GM23248 (cell line): ENCODE results near the gene KDM6B. TPM values are rescaled to one million over a fixed set of nuclear protein-coding genes. Genes with fewer than 3 reads are reported as not detected.

Source experiments
- DNase-seq: peaks from one replicate; pipeline ENCODE4 v3.0.0-alpha.2; 2015
- H2AFZ ChIP-seq: fragments of 200-600 bp; sonication (generic); 2 replicates; pipeline ENCODE4 v1.6.1; 2016; ENCODE audit warnings: antibody characterized with exemption
- H3F3A ChIP-seq: fragments of 200-600 bp; sonication (generic); 2 replicates; pipeline ENCODE4 v1.6.1; 2016; ENCODE audit warnings: mild to moderate bottlenecking, antibody characterized with exemption, mixed run types; ENCODE audit not compliant: insufficient read depth
- H3K27ac ChIP-seq: fragments of 200-600 bp; sonication (generic); 2 replicates; pipeline ENCODE4 v1.5.1; 2016; ENCODE audit warnings: mild to moderate bottlenecking
- H3K27me3 ChIP-seq: fragments of 200-600 bp; sonication (generic); replicated peaks from 2 replicates; pipeline ENCODE4 v1.6.1; 2016; ENCODE audit warnings: mild to moderate bottlenecking; ENCODE audit not compliant: insufficient read depth
- H3K36me3 ChIP-seq: fragments of 200-600 bp; sonication (generic); 2 replicates; pipeline ENCODE4 v1.6.1; 2016; ENCODE audit warnings: low read depth, mild to moderate bottlenecking
- H3K4me1 ChIP-seq: fragments of 200-600 bp; sonication (generic); 2 replicates; pipeline ENCODE4 v1.6.1; 2016; ENCODE audit warnings: mild to moderate bottlenecking; ENCODE audit not compliant: insufficient read depth
- H3K4me2 ChIP-seq: fragments of 200-600 bp; sonication (generic); one replicate; pipeline ENCODE4 v1.6.1; 2016; ENCODE audit warnings: mild to moderate bottlenecking; ENCODE audit not compliant: unreplicated experiment
- H3K4me3 ChIP-seq: fragments of 200-600 bp; sonication (generic); 2 replicates; pipeline ENCODE4 v1.5.1; 2016; ENCODE audit warnings: mild to moderate bottlenecking
- H3K79me2 ChIP-seq: fragments of 200-600 bp; sonication (generic); 2 replicates; pipeline ENCODE4 v1.6.1; 2016; ENCODE audit warnings: mild to moderate bottlenecking; ENCODE audit not compliant: insufficient read depth
- H3K9ac ChIP-seq: fragments of 200-600 bp; sonication (generic); 2 replicates; pipeline ENCODE4 v1.6.1; 2016; ENCODE audit warnings: mild to moderate bottlenecking
- H3K9me2 ChIP-seq: fragments of 200-600 bp; sonication (generic); 2 replicates; pipeline ENCODE4 v1.6.1; 2016; ENCODE audit warnings: mixed run types, mild to moderate bottlenecking, moderate library complexity; ENCODE audit not compliant: insufficient read depth
- H3K9me3 ChIP-seq: fragments of 200-600 bp; sonication (generic); one replicate; pipeline ENCODE4 v1.6.1; 2017; ENCODE audit warnings: low read depth
- H4K20me1 ChIP-seq: fragments of 200-600 bp; sonication (generic); 2 replicates; pipeline ENCODE4 v1.6.0; 2016; ENCODE audit not compliant: insufficient read depth
- EZH2 ChIP-seq: fragments of 200-600 bp; sonication (generic); IDR thresholded peaks from 2 replicates; pipeline ENCODE4 v1.6.1; 2018; ENCODE audit warnings: antibody characterized with exemption, mild to moderate bottlenecking; ENCODE audit not compliant: insufficient read depth, poor library complexity, severe bottlenecking
- EZH2phosphoT487 ChIP-seq: fragments of 200-600 bp; sonication (generic); IDR thresholded peaks from 2 replicates; pipeline ENCODE4 v1.6.1; 2018; ENCODE audit warnings: antibody characterized with exemption, moderate library complexity, mild to moderate bottlenecking, low read depth; ENCODE audit not compliant: insufficient read depth
- WGBS, 2 experiments: methylation state at CpG; one replicate each; pipeline ENCODE4 v1.1.6; 2015 to 2017; ENCODE audit warnings: low lambda C conversion rate in 2 of 2, low coverage in 1 of 2; ENCODE audit errors: missing lambda C conversion rate in 2 of 2; 5-methylcytosine and 5-hydroxymethylcytosine counted together
- in situ Hi-C: fragments of 300-500 bp; cut with MboI; formaldehyde crosslinking; loops from 2 replicates; pipeline ENCODE4 v1.15.0; 2020
- polyA plus RNA-seq: library from polyadenylated mRNA; unstranded; fragments of >200 nt; fragmentation: Nextera tagmentation; extraction: Ambion mirVana; gene quantifications from 2 replicates; pipeline ENCODE4 v1.2.1, GENCODE V29; 2016
- total RNA-seq: library from RNA; depleted of rRNA; stranded (reverse); fragments of >200 nt; shearing (Covaris generic); gene quantifications from 2 replicates; pipeline ENCODE4 v1.2.3, GENCODE V29; 2014

Gene KDM6B
- total and polyA plus RNA-seq, 2 experiments from 2014 or later: 1.3 to 2.3 TPM

DNA sequence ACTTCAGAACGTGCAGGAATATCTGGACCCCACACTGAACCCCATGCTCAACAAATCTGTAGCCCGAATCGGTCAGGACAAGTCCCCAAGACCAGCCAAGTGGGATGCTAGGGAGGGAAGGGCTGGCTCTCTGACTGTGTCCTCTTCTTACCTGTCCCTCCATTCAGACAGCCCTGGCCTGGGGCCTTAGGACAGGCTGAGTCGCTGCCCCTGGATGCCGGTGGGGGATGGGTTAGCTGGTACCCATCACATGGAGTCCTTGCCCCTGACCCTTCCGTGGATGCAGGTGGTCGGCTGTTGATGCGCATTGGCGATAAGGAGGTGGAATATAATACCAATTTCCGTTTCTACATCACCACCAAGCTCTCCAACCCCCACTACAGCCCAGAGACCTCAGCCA, 16.0 kb upstream of the KDM6B start:
- no peak for DNase-seq
- Histone ChIP-seq H4K20me1 (no peaks in the 10 kb centered on the region), H3K9me3 (no peaks in the 10 kb centered on the region), H3K4me1 (no peaks in the 10 kb centered on the region), H3K36me3 (no peaks in the 10 kb centered on the region), H3K4me2 (no peak overlapping the region), H3K27me3 (peaks cover 4% of the 10 kb centered on the region), H3K27ac (no peak overlapping the region), H3F3A (no peaks in the 10 kb centered on the region), H3K4me3 (no peak overlapping the region), H2AFZ (no peak overlapping the region), H3K79me2 (no peaks in the 10 kb centered on the region), H3K9me2 (no peaks in the 10 kb centered on the region), H3K9ac (no peak overlapping the region)
- in situ Hi-C loops: no loop called here
- TF ChIP-seq EZH2phosphoT487 (no peak), EZH2 (no peak)
- WGBS, 2 experiments: 65 to 69% methylated on average over 10 of the region's 10 CpGs

DNA sequence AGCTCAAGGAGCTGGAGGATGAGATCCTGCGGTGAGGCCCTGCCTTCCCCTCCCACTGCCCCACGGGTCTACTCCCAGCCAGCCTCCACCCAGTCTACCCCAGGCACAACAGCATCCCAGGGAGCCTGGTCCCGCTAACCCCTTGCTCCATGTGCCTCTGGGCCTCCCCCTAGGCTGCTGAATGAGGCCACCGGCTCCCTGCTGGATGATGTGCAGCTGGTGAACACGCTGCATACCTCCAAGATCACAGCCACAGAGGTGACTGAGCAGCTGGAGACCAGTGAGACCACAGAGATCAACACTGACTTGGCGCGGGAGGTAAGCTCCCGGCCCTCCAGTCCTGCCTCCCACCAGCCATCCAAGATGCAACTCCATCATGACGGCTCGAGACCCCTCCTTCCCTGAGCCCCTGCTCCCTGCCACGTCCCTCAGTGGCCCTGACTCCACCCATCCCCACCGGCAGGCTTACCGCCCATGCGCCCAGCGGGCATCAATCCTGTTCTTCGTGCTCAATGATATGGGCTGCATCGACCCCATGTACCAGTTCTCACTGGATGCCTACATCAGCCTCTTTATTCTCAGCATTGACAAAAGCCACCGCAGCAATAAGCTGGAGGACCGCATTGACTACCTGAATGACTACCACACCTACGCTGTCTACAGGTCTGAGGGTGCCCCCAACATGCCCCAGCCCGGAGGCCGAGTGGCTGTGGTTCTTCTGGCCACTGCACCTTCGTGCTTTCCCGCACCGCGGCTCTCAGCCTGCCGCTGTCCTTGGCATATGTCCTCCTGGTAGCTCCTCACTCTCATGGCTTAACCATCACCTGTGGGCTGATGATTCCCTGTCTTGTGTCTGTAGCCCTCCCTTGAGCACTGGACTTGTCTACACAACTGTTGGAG, 15.0 kb upstream of the KDM6B start:
- Histone ChIP-seq H3K4me2 (no peak overlapping the region), H3K4me1 (no peaks in the 10 kb centered on the region), H3K36me3 (no peaks in the 10 kb centered on the region), H3K9me2 (no peaks in the 10 kb centered on the region), H3K4me3 (no peak overlapping the region), H3K9me3 (no peaks in the 10 kb centered on the region), H2AFZ (no peak overlapping the region), H3K79me2 (no peaks in the 10 kb centered on the region), H3K9ac (no peak overlapping the region), H4K20me1 (no peaks in the 10 kb centered on the region), H3K27ac (no peak overlapping the region), H3F3A (no peaks in the 10 kb centered on the region), H3K27me3 (peaks cover 4% of the 10 kb centered on the region)
- no peak for DNase-seq
- WGBS, 2 experiments: 72 to 76% methylated on average over 25 to 27 of the region's 27 CpGs
- TF ChIP-seq EZH2phosphoT487: no peak
- no peak for TF ChIP-seq EZH2
- in situ Hi-C loops: no loop called here

DNA sequence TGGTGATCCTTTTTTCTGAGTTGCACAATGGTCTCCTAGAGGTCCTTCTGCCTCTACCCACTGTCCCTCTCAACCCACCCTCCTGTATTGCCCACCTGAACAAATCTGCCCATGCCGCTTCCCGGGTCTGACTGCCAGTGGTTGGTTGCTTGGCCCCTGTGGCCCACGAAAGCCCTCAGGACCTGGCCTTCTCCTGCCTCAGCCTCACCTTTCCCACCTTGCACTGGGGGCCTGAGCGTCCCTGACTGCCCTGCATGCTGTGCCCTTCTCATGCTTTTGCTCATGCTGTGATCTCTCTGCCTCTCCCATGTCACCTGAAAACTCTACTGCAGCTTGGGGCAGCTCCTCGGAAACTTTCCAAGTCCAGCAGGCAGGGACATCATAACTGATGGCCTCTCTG, 13.8 kb upstream of the KDM6B start:
- Histone ChIP-seq H3F3A (no peaks in the 10 kb centered on the region), H2AFZ (no peak overlapping the region), H3K9ac (no peak overlapping the region), H3K9me3 (no peaks in the 10 kb centered on the region), H3K4me2 (no peak overlapping the region), H3K4me3 (no peak overlapping the region), H3K27ac (no peak overlapping the region), H3K4me1 (no peaks in the 10 kb centered on the region), H3K9me2 (no peaks in the 10 kb centered on the region), H3K36me3 (no peaks in the 10 kb centered on the region), H3K79me2 (no peaks in the 10 kb centered on the region), H3K27me3 (peaks cover 4% of the 10 kb centered on the region), H4K20me1 (no peaks in the 10 kb centered on the region)
- in situ Hi-C loops: no loop called here
- DNase-seq: no peak
- WGBS, 2 experiments: 38 to 42% methylated on average over 5 of the region's 5 CpGs
- TF ChIP-seq EZH2 (no peak), EZH2phosphoT487 (no peak)

DNA sequence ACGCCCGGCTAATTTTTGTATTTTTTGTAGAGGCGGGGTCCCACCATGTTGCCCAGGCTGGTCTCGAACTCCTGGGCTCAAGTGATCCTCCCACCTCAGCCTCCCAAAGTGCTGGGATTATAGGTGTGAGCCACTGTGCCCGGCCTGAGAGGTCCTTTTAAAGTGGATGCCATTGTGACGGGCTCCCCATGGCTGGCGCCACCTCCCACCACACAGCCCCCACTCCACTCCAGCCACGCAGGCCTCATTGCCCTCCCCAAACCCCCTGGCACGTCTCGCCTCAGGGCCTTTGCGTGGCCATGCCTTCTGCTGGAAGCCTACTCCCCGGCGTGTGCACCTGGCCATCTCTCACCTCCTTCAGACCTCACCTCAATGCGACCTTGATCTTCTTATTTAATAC, 11.9 kb upstream of the KDM6B start:
- Histone ChIP-seq H3K27me3 (no peaks in the 10 kb centered on the region), H3K4me2 (no peak overlapping the region), H3K4me1 (no peaks in the 10 kb centered on the region), H4K20me1 (no peaks in the 10 kb centered on the region), H3K9me3 (no peaks in the 10 kb centered on the region), H3K36me3 (no peaks in the 10 kb centered on the region), H3K79me2 (no peaks in the 10 kb centered on the region), H3K4me3 (no peak overlapping the region), H3K9me2 (no peaks in the 10 kb centered on the region), H3F3A (peaks cover 6% of the 10 kb centered on the region), H3K9ac (no peak overlapping the region), H3K27ac (no peak overlapping the region), H2AFZ (no peak overlapping the region)
- in situ Hi-C loops: no loop called here
- DNase-seq: no peak
- TF ChIP-seq EZH2phosphoT487 (no peak), EZH2 (no peak)
- WGBS, 2 experiments: 40 to 49% methylated on average over 11 to 14 of the region's 14 CpGs
